ENCODE results near the gene S100P.

DNA sequence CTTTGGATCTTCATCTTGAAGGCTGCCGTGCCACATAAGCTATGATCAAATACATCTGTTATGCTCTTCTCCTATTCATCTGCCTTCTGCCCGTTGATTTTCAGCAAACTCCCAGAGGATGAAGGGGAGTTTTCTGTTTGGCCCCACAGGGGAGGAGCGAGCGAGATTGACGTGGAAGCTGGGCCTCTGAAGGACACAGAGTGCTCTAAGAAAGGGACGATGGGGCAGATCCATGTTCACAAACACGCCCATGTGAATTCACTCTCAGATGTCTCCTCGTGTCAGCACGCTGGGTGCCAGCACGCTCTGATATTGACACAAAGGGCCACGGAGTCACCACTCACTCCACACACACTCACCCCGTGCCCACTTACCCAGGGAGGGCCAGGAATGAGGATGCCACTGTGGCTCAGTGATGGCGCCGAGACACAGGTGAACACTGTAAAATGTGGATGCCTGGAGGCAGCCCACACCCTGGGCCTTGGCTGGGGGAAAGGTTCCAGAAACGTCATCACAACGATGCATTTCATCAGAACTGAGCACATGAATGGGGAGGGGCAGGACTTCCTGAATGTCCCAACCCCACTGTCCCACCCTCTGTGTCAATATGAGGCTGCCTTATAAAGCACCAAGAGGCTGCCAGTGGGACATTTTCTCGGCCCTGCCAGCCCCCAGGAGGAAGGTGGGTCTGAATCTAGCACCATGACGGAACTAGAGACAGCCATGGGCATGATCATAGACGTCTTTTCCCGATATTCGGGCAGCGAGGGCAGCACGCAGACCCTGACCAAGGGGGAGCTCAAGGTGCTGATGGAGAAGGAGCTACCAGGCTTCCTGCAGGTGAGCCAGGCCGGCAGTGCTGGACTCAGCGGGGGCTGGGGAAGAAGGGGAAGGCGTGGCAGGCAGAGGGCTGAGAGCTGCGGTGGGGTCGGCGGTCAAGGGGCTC, at the start of gene S100P:
- no peak for TF ChIP-seq POLR2A (IDR thresholded peaks at IDR 0.05)
- TF ChIP-seq, protein P1, sequence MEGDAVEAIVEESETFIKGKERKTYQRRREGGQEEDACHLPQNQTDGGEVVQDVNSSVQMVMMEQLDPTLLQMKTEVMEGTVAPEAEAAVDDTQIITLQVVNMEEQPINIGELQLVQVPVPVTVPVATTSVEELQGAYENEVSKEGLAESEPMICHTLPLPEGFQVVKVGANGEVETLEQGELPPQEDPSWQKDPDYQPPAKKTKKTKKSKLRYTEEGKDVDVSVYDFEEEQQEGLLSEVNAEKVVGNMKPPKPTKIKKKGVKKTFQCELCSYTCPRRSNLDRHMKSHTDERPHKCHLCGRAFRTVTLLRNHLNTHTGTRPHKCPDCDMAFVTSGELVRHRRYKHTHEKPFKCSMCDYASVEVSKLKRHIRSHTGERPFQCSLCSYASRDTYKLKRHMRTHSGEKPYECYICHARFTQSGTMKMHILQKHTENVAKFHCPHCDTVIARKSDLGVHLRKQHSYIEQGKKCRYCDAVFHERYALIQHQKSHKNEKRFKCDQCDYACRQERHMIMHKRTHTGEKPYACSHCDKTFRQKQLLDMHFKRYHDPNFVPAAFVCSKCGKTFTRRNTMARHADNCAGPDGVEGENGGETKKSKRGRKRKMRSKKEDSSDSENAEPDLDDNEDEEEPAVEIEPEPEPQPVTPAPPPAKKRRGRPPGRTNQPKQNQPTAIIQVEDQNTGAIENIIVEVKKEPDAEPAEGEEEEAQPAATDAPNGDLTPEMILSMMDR (IDR thresholded peaks at IDR 0.05), result no peak

Measured in testis (tissue), 2 donors.